C4-2B (cell line): Measurements from ENCODE around the gene CCDC85C.

Experiments
- H3K27ac ChIP-seq: fragments of 450-650 bp; 2 replicates; pipeline ENCODE4 v1.5.1; 2017
- ZFX ChIP-seq: fragments of 450-650 bp; IDR thresholded peaks from 2 replicates; pipeline ENCODE4 v1.6.1; 2017
- TF ChIP-seq, protein P1 (sequence below): fragments of 450-650 bp; conservative IDR thresholded peaks from 2 replicates; pipeline ENCODE4 v1.5.1; 2017; ENCODE audit warnings: mild to moderate bottlenecking

CCDC85C gene

DNA sequence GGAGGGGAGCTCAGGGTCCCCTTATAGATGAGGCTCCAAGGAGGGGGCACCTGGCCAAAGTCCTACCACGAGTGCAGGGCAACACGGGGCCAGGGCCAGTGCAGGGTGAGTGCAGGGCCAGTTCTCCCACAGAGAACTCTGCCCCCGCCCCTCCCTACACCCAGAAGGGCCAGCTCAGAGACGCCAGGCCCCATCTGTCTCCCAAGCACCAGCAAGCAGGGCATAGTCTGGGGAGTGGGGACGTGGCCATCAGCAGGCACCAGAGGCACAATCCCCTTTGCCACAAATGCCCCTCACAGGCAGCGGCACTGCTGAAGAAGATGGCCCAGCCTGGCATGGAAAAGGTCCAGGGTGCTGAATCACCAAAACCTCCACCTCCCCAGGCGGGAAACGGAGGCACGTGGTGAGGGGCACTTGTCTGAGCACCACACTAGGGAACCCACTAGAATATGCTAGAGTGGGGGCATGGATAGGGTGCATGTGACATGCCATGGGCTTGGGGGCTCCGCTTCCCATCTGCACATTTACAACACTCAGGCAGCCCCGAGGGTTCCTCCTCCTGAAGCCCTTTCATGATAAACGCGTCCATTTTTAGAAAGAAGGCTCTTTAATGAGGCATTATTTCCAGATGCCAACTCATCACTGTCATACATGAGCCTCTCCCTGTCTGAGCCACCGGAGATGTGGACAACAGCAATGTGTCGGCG is 17.8 kb downstream of the CCDC85C start:
- no peak for TF ChIP-seq ZFX
- TF ChIP-seq, protein P1, sequence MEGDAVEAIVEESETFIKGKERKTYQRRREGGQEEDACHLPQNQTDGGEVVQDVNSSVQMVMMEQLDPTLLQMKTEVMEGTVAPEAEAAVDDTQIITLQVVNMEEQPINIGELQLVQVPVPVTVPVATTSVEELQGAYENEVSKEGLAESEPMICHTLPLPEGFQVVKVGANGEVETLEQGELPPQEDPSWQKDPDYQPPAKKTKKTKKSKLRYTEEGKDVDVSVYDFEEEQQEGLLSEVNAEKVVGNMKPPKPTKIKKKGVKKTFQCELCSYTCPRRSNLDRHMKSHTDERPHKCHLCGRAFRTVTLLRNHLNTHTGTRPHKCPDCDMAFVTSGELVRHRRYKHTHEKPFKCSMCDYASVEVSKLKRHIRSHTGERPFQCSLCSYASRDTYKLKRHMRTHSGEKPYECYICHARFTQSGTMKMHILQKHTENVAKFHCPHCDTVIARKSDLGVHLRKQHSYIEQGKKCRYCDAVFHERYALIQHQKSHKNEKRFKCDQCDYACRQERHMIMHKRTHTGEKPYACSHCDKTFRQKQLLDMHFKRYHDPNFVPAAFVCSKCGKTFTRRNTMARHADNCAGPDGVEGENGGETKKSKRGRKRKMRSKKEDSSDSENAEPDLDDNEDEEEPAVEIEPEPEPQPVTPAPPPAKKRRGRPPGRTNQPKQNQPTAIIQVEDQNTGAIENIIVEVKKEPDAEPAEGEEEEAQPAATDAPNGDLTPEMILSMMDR, result no peak
- H3K27ac ChIP-seq, result no peak overlapping the region

DNA sequence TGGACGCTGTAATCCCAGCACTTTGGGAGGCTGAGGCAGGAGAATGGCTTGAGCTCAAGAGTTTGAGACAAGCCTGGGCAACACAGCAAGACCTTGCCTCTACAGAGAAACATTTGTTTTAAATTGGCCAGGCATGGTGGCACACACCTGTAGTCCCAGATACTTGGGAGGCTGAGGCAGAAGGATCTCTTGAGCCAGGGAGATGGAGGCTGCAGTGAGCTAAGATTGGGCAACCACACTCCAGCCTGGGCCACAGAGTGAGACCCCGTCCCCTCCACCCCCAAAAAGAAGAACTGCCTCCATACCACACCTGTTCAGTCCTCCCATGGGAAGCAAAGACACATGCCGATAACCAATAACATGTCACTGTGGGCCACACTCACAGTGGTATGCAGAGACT is 19.2 kb downstream of the CCDC85C start:
- no peak for TF ChIP-seq ZFX
- TF ChIP-seq, protein P1, result no peak
- H3K27ac ChIP-seq, result no peak overlapping the region; the same call in 1 of the 2 replicates

DNA sequence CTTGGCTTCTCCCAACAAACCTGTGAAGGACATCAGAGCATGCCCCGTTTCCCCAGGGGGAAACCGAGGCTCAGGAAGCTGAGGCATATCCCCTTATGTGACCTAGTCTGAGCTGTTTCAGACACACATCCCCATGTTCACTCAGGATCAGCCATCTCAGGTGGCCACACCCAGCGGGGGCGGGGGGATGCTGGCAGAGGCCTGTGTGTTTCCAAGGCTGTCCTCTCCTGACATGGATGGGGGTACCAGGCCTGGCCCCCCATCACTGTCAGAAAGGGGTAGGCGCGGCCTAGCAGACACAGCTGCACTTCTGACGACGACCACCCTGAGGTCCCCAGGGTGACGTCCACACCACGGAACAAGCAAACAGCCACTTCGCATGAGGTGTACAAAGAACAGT is 22.1 kb downstream of the CCDC85C start:
- H3K27ac ChIP-seq, result no peak overlapping the region
- TF ChIP-seq ZFX, result no peak
- TF ChIP-seq, protein P1, result no peak

DNA sequence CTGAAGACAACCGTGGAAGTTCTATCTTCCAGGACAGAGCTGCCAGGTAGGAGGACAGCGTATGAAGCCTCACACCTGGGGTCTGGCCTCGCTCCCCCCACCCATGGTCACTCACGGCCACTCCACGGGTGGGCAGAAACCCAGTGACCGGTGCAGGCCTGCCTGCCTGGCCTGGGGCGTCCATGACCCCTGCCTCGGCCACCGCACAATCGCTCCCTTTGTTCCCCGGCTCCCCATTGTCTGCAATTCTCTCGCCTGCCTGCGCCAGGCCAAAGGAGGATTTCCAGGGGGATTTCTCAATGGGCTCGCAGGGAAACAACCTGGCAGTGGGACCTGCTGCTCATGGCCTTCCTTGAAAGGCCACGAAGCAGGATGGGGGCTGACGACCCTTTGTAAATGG is 22.6 kb downstream of the CCDC85C start:
- TF ChIP-seq, protein P1, result no peak
- TF ChIP-seq ZFX, result no peak
- peak overlapping the region; percentile 95 for H3K27ac ChIP-seq

DNA sequence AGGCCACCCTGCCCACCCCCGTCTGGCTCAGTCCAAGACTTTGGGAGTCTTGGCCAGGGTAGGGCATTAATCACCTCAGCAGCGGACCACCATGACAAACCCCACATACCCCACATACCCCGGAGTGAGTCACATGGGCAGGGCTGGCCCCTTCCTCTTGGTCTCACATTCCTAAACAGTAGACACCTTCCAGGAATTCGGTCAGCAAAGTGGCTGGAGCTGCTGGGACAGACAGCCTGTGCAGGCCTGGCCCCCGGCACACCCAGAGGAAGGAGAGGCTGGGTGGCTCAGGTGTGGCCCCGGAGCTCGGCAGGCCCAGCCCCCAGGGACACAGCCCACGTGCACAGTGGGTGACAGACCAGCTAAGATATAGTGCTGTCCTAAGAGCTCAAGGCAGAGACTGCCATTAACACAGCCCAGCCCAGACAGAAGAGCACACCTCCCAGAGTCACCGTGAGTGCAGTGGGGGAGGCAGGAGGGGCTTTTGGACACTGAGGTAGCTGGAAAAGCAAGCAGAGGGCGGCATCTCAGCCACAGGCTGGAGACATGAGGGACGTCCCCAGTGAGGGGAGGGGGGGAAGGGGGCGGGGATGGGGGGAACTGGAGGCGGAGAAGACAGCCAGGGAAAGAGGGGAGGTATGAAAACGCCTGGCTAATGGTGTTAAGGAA is 24.0 kb downstream of the CCDC85C start:
- H3K27ac ChIP-seq, result peak overlapping the region; percentile 95
- TF ChIP-seq ZFX, result no peak
- TF ChIP-seq, protein P1, result no peak

DNA sequence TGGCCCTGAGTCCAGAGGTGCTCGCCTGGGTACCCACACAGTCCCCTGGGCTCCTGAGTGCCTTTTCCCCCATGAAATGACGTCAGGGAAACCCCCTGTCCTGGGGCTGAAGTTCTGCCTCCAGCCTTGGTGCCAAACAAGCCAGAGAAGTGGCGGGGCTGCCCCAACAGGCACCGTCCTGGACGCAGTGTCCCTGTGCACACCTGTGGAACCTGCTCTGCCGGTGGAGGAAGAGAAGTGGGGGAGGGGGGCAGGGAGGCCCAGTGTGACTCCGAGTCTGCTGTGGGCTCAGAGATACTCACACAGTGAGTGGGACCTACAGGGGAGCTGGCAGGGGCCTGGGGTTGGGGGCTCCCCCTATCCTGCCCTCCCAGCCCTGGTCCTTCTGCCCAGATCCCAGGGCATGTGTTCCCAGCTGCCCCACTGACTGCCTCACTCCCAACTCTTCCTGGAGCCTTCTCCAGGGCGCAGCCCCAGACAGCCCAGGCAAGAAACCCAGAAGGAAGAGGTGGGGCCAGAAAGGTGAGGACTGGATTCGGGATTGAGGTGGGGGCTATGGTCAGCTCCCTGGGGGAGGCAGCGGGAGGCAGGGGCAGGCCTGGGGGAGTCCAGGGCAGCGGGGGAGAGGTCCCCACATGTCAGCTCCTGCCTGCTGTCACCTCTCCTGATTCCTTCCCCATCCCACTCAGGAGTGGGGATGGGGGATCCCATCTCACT is 24.7 kb downstream of the CCDC85C start:
- peak overlapping the region; percentile 95 for H3K27ac ChIP-seq
- TF ChIP-seq, protein P1, result no peak
- no peak for TF ChIP-seq ZFX

DNA sequence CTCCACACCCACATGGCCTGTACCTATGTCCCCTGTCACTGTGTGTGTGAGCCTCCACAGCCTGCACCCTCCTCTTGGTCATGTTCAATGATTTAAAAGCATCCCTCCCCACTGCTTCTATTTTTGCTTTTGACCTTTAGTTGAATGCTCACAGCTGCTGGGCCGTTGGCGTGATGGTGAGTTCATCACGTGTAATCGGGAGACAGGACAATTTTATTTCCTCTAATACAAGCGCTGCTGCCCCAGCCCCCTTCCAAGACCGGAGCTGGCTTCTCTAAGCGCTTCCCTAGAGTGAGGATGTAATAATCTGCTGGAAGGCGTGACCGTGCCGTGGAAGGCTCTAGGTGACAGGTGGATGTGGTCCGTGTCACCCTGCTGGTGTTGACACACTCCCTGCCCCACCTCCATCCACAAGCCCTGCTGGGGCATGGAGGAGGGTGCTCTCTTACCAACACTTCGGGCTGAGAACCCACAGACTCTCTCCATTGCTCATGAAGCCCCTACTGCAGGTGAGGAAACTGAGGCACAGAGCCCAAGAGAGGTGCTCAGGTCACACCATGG is 25.4 kb downstream of the CCDC85C start:
- H3K27ac ChIP-seq, result peak overlapping the region; percentile 95
- TF ChIP-seq, protein P1, result no peak
- TF ChIP-seq ZFX, result no peak
